Measurements from ENCODE around the gene TNFAIP1.
"Not testable (repeated sequence)": the region's sequence is repeated elsewhere in the genome, so short reads cannot be mapped to it uniquely, and the experiment has no call there.

The TNFAIP1 gene

DNA sequence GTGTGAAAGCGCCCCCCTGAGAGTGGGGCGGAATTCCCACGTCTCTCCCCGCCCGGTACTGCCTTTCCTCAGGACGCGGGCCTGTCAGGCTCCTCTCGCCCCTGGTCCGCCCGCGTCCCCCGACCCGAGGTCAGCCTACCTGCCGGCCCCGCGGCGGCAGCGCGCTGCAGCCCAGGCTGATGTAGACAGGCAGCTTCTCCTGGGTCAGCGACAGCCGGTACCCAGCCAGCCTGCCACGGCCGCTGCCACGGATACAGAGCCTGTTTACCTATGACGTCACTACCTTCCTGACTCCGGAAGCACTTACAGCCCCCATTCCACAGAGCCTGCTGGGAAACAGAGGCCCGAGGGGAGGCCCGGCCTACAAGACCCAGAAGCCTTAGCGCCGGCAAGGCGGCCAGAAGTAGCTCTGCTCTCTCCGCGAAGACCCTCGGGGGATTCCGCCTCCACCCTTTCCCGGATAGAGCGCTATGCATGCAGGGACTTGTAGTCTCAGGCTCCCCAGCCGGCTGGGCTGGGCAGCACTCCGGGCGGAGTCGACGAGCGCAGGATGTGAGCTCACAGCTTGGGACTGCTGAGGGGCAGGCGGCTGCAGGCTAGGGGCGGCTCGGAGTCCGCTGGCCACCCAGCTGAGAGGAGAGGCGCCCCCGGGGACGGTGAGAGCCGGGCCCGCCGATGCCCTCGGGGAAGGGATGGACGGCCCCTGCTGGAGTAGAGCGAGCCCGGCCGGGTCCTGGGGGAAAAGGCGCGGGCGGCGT is at the start of gene TNFAIP1, which contains the start of gene IFT20:
TNFAIP1 (plus strand) TSS at position 561 of the 758 bp plus-strand sequence. CDS start 3,761 bp downstream, outside the sequence.
IFT20 (minus strand) TSS at position 272 of the 758 bp plus-strand sequence. CDS start 3,487 bp downstream, outside the sequence.
- peak; percentile 99 for DNase-seq

- no peak for DNase-seq
These were observed 49.6 kb upstream of the TNFAIP1 start for GRCh38 chr17:28285965-28286364.

GRCh38 chr17:28290703-28291102 is 44.9 kb upstream of the TNFAIP1 start:
- DNase-seq = no peak

- DNase-seq = no peak
These were observed 43.7 kb upstream of the TNFAIP1 start for GRCh38 chr17:28291780-28292330.

DNA sequence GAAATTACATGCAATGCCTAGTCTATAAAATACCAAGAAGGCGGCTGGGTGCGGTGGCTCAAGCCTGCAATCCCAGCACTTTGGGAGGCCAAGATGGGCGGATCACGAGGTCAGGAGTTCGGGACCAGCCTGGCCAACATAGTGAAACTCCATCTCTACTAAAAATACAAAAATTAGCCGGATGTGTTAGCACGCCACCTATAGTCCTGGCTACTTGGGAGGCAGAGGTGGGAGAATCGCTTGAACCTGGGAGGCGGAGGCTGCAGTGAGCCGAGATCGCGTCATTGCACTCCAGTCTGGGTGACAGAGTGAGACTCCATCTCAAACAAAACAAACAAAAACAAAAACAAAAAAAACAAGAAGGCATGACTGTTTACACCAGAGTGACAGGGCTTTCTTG is 42.7 kb upstream of the TNFAIP1 start:
- DNase-seq = not testable (repeated sequence)

DNA sequence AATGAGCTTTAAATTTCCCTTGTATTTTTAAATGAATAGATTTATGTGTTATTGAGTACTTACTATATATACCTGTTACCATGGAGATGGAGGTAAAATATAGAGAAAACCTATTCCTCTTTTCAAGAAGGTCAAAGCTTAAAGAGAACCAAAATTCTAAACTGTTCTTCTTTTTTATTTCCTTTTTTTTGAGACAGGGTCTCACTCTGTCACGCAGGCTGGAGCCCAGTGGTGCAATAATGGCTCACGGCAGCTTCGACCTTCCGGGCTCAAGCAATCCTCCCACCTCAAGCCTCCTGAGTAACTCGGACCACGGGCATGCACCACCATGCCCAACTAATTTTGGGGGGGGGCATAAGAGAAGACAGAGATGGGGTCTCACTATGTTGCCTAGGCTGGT is 41.6 kb upstream of the TNFAIP1 start:
- no peak for DNase-seq

DNA sequence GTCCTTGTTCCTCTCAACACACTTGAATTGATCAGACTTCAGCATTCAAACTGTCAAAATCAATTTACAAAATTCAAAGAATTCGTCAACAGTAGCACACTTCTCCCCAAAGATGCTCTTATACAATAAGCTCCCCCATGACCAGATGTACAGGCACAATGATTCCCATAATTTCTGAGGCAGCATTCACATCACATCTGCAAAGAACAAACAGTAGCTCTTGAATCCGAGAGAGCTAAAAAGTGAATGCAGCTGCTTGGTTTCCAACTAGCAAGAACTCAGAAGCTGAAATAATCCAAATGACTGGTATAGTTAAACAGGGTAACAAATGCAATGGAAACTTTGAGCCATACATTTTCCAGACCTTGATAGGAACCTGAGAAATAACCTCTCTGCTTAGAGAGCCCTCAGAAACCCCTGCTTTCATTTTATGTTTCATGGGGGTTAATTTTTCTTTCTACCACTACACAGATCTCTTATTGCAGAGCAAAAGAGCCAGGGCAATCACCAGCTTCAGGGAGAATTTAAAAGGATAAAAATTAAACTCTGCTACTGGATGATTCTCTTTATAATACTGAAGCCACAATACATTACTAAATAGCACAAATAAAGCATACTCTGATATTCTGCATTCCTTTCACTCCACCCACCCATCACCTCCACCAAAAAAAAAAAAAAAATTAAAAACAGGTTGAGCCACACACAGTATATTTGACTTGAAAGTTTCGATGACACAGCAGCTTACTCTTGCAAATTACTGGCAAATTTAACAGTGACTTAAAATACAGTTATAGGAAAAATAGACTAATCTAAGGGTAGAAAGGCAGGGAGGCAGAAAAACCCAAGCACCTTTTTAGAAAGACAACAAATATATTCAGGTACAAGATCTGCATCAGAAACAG is 39.6 kb upstream of the TNFAIP1 start:
- no peak for DNase-seq

DNA sequence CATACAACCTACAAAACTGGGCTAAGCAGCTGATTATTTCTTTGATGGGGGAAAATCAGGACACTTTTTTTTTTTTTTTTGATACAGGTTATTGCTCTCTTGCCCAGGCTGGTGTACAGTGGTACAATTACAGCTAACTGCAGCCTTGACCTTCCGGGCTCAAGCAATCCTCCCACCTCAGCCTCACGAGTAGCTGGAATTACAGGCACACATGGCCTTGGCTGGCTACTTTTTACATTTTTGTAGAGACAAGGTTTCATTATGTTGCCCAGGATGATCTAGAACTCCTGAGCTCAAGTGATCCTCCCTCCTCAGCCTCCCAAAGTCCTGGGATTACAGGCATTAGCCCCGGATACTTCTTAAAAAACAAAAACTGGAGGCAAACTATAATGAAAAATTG is 37.1 kb upstream of the TNFAIP1 start:
- DNase-seq = no peak

GRCh38 chr17:28306954-28307401 is 28.6 kb upstream of the TNFAIP1 start:
- no peak for DNase-seq

DNA sequence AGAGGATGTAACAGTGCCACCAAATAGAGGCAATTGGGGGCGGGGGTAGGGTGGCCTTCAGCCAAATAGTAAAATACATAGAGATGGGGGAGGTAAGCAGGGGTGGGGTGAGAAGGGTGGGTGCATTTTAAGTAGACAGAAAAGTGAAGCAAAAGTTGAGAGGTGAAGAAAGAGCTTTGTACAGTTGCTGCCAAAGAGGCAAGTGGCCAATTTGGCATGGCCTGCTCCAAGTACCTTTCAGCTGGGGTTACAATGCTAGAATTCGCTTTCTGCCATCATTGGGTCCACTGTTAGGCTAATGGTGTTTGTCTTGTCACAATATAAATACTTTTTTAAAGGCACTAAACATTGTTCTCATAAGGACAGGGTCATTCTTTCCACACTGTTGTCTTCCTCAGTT is 21.7 kb upstream of the TNFAIP1 start:
- DNase-seq = no peak

DNA sequence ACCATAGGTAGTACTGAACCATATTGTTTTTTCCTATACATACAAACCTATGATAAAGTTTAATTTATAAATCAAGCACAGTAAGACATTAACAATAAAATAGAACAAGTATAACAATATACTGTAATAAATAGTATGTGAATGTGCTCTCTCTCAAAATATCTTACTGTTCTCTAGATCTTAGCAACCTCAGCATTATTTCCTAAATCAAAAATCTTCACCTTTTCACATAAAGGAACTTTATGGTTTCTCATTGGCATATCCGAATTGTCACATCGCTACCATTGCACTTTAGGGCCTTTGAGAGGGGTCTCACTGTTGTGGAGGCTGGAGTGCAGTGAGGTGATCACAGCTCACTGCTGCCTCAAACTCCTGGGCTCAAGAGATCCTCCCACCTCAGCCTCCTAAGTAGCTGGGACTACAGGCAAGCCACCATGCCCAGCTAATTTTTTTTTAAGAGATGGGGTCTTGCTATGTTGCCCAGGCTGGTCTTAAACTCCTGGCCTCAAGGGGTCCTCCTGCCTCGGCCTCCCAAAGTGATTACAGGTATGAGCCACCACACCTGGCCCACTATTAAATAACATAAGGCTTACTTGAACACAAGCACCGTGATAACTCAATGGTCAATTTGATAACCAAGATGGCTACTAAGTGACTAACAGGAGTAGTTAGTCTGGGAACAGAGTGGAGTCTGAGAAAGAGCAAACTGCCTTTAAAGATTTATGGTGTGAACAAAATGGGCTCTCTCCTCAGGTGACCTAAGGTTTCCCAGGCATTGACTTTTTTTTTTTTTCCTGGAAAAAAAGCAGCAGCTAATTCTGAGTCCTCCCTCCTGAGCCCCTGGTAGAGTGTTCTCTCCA is 19.5 kb upstream of the TNFAIP1 start:
- DNase-seq = no peak

- no peak for DNase-seq
These were observed 18.2 kb upstream of the TNFAIP1 start for GRCh38 chr17:28317099-28317965.

DNA sequence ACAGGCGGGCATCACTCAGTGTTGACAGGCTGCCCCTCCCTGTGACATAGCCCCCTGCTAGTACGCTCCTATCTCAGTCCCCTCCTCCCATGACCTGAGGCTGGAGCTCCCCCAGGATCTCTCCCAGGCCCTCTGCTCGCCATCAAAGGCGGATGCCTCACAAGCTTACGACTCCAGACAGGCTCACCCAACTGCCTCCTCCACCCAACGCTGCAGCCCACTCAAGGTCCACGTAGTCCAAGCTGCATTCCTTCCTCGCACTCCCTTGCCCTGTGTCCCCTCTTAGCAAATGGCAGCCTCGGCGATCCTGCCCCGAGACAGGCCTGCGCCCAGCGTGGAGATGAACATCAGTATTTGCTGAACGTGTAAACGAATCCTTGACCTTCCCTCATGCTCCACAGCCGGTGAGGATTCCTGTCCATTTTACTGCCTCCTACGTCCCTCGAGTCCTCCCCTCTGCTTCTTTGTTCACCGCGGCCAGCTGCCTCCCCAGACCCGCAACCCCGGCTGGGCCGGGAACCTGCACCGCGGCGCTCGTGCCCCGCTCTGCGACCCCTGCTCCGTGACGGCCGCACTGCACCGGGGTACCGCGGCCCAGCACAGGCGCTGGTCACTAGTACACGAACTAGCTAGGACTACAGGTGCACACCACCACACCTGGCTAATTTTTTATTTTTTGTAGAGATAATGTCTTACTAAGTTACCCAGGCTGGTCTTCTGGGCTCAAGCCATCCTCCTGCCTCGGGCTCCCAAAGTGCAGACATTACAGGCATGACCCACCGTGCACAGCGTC is 17.4 kb upstream of the TNFAIP1 start:
- DNase-seq = no peak

GRCh38 chr17:28318759-28319597 is 16.6 kb upstream of the TNFAIP1 start, which contains the start of gene TMEM97:
Gene TMEM97 (plus strand): TSS chr17:28319200. CDS start chr17:28319240, 40 bp downstream.
- peak; percentile 95 for DNase-seq

DNA sequence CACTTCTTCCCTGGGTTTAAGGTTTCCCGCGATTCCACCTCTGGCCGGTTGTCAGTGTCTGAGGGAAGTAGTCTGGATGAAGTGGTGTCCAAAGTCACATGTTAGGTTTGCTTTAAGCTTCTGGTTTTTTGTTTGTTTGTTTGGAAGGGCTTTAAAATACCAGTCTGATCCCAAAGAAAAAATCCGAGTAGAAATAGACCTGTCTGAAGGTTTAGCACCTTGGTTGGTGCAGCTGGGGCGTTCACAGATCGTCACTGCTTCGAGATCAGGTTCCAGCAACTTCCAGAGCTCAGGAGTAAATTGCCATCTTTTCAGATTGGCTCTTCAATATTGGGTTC is 16.0 kb upstream of the TNFAIP1 start:
- no peak for DNase-seq

DNA sequence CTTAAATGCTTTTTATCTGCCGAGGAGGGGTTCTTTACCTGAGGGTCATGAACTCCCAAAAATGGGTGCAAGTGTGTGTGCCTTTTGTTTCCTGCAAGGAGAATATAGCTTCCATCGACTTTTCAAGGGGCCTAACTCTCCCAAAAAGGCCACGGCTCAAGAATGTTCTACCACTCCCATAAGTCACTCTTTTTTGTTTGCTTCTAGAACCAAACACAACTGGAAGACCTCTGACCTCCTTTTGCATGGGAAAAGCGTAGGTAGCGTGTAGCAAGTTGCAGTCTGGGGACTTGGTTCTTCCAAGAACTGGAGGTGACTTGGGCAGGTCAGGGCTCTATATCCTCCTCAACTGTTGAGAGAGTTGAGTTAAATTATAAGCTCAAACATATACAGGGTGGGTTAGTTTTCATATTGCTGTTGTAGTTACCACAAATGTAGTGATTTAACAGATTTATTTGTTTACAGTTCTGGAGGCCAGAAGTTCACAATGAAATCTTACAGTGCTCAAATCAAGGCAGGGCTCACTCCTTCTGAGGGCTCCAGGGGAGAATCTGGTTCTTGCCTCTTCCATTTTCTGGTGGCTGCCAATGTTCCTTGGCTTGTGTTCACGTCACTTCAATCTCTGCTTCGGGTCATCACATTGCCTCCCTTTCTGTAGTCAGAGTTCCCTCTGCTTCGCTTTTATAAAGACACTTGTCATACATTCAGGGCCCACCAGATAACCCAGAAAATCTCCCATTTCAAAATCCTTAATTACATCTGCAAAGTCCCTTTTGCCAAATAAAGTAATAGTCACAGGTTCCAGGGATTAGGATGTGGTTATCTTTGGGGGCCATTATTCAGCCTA is 15.1 kb upstream of the TNFAIP1 start:
- no peak for DNase-seq

DNA sequence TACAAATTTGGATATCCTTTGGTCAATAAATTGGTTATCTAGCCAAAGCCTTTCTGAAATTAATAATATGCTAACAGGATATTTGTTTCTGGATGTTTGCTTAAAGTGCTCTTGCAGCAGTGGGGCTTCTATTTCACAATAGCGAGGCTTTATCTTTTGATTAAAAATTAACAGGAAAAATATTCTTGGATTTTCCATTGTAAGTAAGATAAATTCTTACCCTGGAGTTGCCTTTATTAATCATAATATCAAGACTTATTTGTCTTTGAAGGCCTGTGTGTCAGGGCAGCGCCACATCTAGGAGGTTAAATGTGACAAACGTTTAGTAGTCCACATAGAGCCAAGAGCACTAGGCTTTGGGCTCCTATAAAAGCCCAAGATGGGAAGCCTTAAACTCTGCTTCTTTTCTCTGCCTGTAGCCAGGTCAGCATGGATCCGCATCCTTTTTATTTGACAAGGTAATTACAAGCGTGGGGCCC is 11.3 kb upstream of the TNFAIP1 start:
- no peak for DNase-seq

DNA sequence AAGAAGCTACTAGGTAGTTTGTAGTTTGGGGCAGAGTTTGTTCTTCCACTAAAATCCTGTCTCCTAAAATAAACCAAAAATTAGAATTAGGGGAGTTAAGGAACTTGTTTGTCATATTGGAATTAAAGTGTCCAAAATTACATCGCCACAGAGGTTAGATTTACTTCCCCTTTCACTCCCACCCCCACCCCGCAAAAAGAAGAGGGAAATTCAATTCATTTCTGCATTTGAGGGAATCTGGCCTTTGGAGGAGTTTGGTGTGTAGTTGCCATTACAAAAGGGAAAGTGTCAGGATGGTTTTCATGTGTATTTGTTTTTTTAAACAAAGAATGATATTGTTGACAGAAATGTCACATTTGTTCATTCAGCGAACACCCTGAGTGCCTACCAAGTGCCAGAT is 10.8 kb upstream of the TNFAIP1 start:
- no peak for DNase-seq
